Mononuclear cell (primary cell): ENCODE results near the gene SENP1. TPM values are rescaled to one million over a fixed set of nuclear protein-coding genes. Genes with fewer than 3 reads are reported as not detected.

Source experiments
- H3K27me3 ChIP-seq: 2 replicates; pipeline ENCODE4 v1.6.0; 2011; ENCODE audit warnings: low read length, control low read depth; ENCODE audit not compliant: insufficient read depth
- H3K4me1 ChIP-seq: 2 replicates; pipeline ENCODE4 v1.5.1; 2011; ENCODE audit warnings: mild to moderate bottlenecking, low read length, control low read depth; ENCODE audit not compliant: insufficient read depth
- H3K4me3 ChIP-seq: 2 replicates; pipeline ENCODE4 v1.5.1; 2011; ENCODE audit warnings: mild to moderate bottlenecking, low read length, moderate library complexity
- H3K9me3 ChIP-seq: 2 replicates; pipeline ENCODE4 v1.5.1; 2011; ENCODE audit warnings: low read depth, mild to moderate bottlenecking, control low read depth, low read length
- total RNA-seq: library from RNA; depleted of rRNA; stranded (reverse); fragments of >200 nt; gene quantifications from one replicate; pipeline ENCODE4 v1.2.3, GENCODE V29; 2012

Gene SENP1
- total RNA-seq, 1 donor, result 52.9 TPM

- no peak overlapping the region for H3K4me3 ChIP-seq
- H3K4me1 ChIP-seq, result peaks cover 13% of the 10 kb centered on the region
- H3K9me3 ChIP-seq, result no peaks in the 10 kb centered on the region
- H3K27me3 ChIP-seq, result no peaks in the 10 kb centered on the region
These were observed 65.5 kb downstream of the SENP1 start for GRCh38 chr12:48040354-48040753.

GRCh38 chr12:48039151-48039550 lies 66.7 kb downstream of the SENP1 start:
- peaks cover 13% of the 10 kb centered on the region for H3K4me1 ChIP-seq
- no peak overlapping the region for H3K4me3 ChIP-seq
- no peaks in the 10 kb centered on the region for H3K9me3 ChIP-seq
- H3K27me3 ChIP-seq, result no peaks in the 10 kb centered on the region

- no peak overlapping the region for H3K4me3 ChIP-seq
- peaks cover 13% of the 10 kb centered on the region for H3K4me1 ChIP-seq
- H3K9me3 ChIP-seq, result no peaks in the 10 kb centered on the region
- no peaks in the 10 kb centered on the region for H3K27me3 ChIP-seq
These were observed 67.8 kb downstream of the SENP1 start for GRCh38 chr12:48038085-48038484.

GRCh38 chr12:48037267-48037915 lies 68.5 kb downstream of the SENP1 start:
- Histone ChIP-seq H3K4me3 (no peak overlapping the region), H3K4me1 (peaks cover 13% of the 10 kb centered on the region)

GRCh38 chr12:48036818-48037217 lies 69.1 kb downstream of the SENP1 start:
- H3K4me3 ChIP-seq, result no peak overlapping the region
- H3K27me3 ChIP-seq, result no peaks in the 10 kb centered on the region
- no peaks in the 10 kb centered on the region for H3K9me3 ChIP-seq
- peaks cover 13% of the 10 kb centered on the region for H3K4me1 ChIP-seq

More at GRCh38 chr12:48037267-48037915, 68.5 kb downstream of the SENP1 start:
- Histone ChIP-seq H3K27me3 (no peaks in the 10 kb centered on the region), H3K9me3 (no peaks in the 10 kb centered on the region)

GRCh38 chr12:48034835-48035805 lies 70.8 kb downstream of the SENP1 start:
- Histone ChIP-seq H3K9me3 (no peaks in the 10 kb centered on the region), H3K4me1 (peaks cover 13% of the 10 kb centered on the region), H3K4me3 (no peak overlapping the region), H3K27me3 (no peaks in the 10 kb centered on the region)

- Histone ChIP-seq H3K27me3 (no peaks in the 10 kb centered on the region), H3K9me3 (no peaks in the 10 kb centered on the region), H3K4me3 (no peak overlapping the region), H3K4me1 (peaks cover 13% of the 10 kb centered on the region)
These were observed 72.4 kb downstream of the SENP1 start for GRCh38 chr12:48033451-48033850.

- Histone ChIP-seq H3K27me3 (no peaks in the 10 kb centered on the region), H3K4me1 (peaks cover 6% of the 10 kb centered on the region), H3K4me3 (no peak overlapping the region), H3K9me3 (no peaks in the 10 kb centered on the region)
These were observed 73.3 kb downstream of the SENP1 start for GRCh38 chr12:48032597-48032996.

- H3K27me3 ChIP-seq, result no peaks in the 10 kb centered on the region
- no peaks in the 10 kb centered on the region for H3K4me1 ChIP-seq
- H3K4me3 ChIP-seq, result no peak overlapping the region
- H3K9me3 ChIP-seq, result no peaks in the 10 kb centered on the region
These were observed 74.5 kb downstream of the SENP1 start for GRCh38 chr12:48031135-48031960.

GRCh38 chr12:48030173-48030650 lies 75.7 kb downstream of the SENP1 start:
- H3K4me3 ChIP-seq, result no peak overlapping the region
- no peaks in the 10 kb centered on the region for H3K27me3 ChIP-seq
- no peaks in the 10 kb centered on the region for H3K9me3 ChIP-seq
- H3K4me1 ChIP-seq, result no peaks in the 10 kb centered on the region

- no peaks in the 10 kb centered on the region for H3K4me1 ChIP-seq
- H3K4me3 ChIP-seq, result no peak overlapping the region
- H3K27me3 ChIP-seq, result no peaks in the 10 kb centered on the region
- H3K9me3 ChIP-seq, result no peaks in the 10 kb centered on the region
These were observed 76.2 kb downstream of the SENP1 start for GRCh38 chr12:48029491-48030172.

GRCh38 chr12:48028541-48029431 lies 77.1 kb downstream of the SENP1 start:
- Histone ChIP-seq H3K9me3 (no peaks in the 10 kb centered on the region), H3K27me3 (no peaks in the 10 kb centered on the region), H3K4me3 (no peak overlapping the region), H3K4me1 (no peaks in the 10 kb centered on the region)

- no peaks in the 10 kb centered on the region for H3K9me3 ChIP-seq
- H3K27me3 ChIP-seq, result no peaks in the 10 kb centered on the region
- H3K4me1 ChIP-seq, result no peaks in the 10 kb centered on the region
- H3K4me3 ChIP-seq, result no peak overlapping the region
These were observed 78.5 kb downstream of the SENP1 start for GRCh38 chr12:48027183-48028002.
